Endothelial cell (in vitro differentiated cells): ENCODE data around the gene LRP5. TPM values are rescaled to one million over a fixed set of nuclear protein-coding genes. Genes with fewer than 3 reads are reported as not detected.

Experiments used
- DNase-seq: peaks from one replicate; pipeline ENCODE4 v3.0.0; 2021; ENCODE audit warnings: low spot score
- H3K27ac Mint-ChIP-seq: one replicate; pipeline ENCODE4 v1.8.0; 2021; ENCODE audit warnings: mixed read lengths, inconsistent platforms; ENCODE audit not compliant: unreplicated experiment
- H3K27me3 Mint-ChIP-seq: one replicate; pipeline ENCODE4 v1.8.0; 2021; ENCODE audit warnings: mild to moderate bottlenecking, moderate library complexity, mixed read lengths, inconsistent platforms; ENCODE audit not compliant: unreplicated experiment
- H3K36me3 Mint-ChIP-seq: one replicate; pipeline ENCODE4 v1.8.0; 2021; ENCODE audit warnings: mild to moderate bottlenecking, low read depth, mixed read lengths, inconsistent platforms; ENCODE audit not compliant: unreplicated experiment
- H3K4me1 Mint-ChIP-seq: one replicate; pipeline ENCODE4 v1.8.0; 2021; ENCODE audit warnings: mild to moderate bottlenecking, mixed read lengths, inconsistent platforms; ENCODE audit not compliant: unreplicated experiment
- H3K4me3 Mint-ChIP-seq: one replicate; pipeline ENCODE4 v1.8.0; 2021; ENCODE audit warnings: mild to moderate bottlenecking, mixed read lengths, inconsistent platforms; ENCODE audit not compliant: unreplicated experiment
- H3K9me3 Mint-ChIP-seq: one replicate; pipeline ENCODE4 v1.8.0; 2021; ENCODE audit warnings: mixed read lengths, inconsistent platforms; ENCODE audit not compliant: unreplicated experiment
- total RNA-seq: library from RNA; stranded (reverse); fragmentation: NEBNext Ultra II Directional; extraction: Animal tissue kit (Norgen Biotek cat#: 25700); gene quantifications from one replicate; pipeline ENCODE4 v1.2.1, GENCODE V29; 2021; ENCODE audit not compliant: unreplicated experiment
- TF ChIP-seq, protein P1 (sequence below): fragments of 200-600 bp; sonication (generic); IDR thresholded peaks from one replicate; pipeline ENCODE4 v1.5.0; 2021; ENCODE audit warnings: antibody characterized with exemption; ENCODE audit not compliant: unreplicated experiment

Gene LRP5
- total RNA-seq, 1 donor from 2014 or later, result 72.3 TPM

DNA sequence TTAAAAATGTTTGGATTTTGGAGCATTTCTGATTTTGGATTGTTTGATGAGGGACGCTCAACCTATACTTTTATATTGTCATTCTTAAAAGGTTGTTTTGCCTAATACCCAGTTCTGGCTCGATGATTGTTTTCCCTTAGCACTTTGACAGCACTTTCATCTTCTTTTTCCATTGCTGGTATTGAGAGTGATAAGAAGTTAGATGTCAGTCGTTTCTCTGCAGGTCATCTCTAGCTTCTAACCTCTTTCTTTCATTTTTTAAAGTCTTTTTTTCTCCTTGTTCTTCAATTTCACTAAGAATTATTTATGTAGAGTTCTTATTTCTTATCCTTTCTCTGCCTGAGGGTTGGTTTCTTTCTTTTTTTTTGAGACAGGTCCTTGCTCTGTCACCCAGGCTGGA is 167.0 kb downstream of the LRP5 start:
- Mint-ChIP-seq H3K9me3 (no peaks in the 10 kb centered on the region), H3K4me1 (no peaks in the 10 kb centered on the region), H3K27ac (no peak overlapping the region), H3K4me3 (no peak overlapping the region), H3K27me3 (peaks cover 3% of the 10 kb centered on the region), H3K36me3 (peaks cover 10% of the 10 kb centered on the region)
- no peak for DNase-seq
- TF ChIP-seq, protein P1, sequence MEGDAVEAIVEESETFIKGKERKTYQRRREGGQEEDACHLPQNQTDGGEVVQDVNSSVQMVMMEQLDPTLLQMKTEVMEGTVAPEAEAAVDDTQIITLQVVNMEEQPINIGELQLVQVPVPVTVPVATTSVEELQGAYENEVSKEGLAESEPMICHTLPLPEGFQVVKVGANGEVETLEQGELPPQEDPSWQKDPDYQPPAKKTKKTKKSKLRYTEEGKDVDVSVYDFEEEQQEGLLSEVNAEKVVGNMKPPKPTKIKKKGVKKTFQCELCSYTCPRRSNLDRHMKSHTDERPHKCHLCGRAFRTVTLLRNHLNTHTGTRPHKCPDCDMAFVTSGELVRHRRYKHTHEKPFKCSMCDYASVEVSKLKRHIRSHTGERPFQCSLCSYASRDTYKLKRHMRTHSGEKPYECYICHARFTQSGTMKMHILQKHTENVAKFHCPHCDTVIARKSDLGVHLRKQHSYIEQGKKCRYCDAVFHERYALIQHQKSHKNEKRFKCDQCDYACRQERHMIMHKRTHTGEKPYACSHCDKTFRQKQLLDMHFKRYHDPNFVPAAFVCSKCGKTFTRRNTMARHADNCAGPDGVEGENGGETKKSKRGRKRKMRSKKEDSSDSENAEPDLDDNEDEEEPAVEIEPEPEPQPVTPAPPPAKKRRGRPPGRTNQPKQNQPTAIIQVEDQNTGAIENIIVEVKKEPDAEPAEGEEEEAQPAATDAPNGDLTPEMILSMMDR, result no peak

DNA sequence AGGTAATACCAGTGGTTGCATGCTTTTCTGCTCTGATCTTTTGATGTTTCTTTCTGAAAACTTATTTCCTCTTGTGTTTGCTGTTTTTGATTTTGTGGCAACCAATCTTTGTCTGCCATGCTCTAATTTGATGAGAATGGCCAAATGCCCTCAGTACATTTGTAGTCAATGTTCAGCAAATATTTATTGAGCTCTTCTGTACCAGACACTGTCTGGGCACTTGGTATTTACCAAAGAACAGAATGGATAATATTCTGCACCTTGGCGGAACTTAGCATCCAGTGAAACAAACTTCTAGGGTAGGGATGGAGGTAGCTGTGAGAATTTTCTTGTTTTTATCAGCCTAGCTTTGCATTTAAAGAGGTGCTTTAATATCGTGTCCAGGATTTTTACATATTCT is 167.8 kb downstream of the LRP5 start:
- Mint-ChIP-seq H3K36me3 (peaks cover 9% of the 10 kb centered on the region), H3K27ac (no peak overlapping the region), H3K4me1 (no peaks in the 10 kb centered on the region), H3K27me3 (peaks cover 3% of the 10 kb centered on the region), H3K9me3 (no peaks in the 10 kb centered on the region), H3K4me3 (no peak overlapping the region)
- no peak for DNase-seq
- TF ChIP-seq, protein P1, result no peak

DNA sequence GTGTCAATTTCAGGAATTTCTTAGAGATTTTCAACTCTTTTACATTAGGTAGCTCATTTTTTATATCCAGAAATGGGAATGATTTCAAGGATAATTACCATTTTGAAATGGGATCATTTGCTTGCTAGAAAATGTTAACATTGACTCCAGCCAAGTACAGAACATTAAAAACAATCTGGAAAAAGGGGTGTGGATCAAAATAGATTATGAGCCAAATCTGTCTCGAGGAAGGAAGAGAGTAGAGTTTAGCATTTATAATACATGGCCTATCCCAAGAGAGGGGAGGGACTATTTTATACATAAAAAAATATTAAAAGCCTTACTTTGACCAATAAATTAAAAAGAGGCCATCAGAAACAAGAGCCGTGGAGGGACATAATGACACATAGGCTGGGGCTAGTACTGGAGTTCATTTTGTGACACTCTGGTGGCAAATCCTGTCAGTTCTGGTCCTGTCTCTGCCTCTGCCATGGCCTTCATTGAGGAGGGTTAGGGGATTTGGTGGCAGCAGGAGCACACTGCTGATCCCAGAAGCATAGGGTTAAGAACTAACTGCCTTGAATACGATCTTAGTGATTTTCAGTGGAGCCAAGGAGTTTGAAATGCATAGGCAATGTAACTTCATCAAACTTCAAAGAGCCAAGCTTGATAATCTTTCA is 168.6 kb downstream of the LRP5 start:
- Mint-ChIP-seq H3K27me3 (peaks cover 3% of the 10 kb centered on the region), H3K4me1 (no peaks in the 10 kb centered on the region), H3K4me3 (no peak overlapping the region), H3K36me3 (peaks cover 9% of the 10 kb centered on the region), H3K27ac (no peak overlapping the region), H3K9me3 (no peaks in the 10 kb centered on the region)
- DNase-seq, result no peak
- TF ChIP-seq, protein P1, result no peak

DNA sequence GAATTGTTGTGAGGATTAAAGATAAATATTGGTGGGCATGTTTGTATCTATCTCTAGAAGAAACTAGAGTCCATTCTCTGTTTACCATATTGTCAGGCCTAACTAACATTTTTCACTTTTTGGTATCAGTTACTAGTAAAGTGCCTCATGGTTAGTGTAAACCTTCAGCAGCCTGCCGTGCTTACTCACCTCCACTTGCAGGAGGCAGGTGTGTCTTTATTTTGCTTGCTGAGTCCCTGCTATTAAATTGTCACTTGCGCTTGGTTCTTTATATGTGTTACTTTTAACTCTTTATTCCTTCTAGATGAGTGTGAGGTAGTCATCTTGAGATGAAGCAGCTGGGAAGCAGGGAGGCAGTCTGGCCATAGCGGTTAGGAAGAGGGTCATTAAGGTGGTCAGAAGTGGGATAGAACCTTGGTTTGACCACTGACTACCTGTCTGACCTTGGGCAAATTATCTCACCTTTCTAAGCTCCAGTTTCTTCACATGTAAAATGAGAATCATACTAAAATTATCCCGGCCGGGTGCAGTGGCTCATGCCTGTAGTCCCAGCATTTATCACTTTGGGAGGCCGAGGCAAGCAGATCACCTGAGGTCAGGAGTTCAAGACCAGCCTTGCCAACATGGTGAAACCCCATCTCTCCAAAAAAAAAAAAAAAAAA is 169.3 kb downstream of the LRP5 start:
- TF ChIP-seq, protein P1, result no peak
- H3K27me3 Mint-ChIP-seq, result peaks cover 3% of the 10 kb centered on the region
- H3K9me3 Mint-ChIP-seq, result no peaks in the 10 kb centered on the region
- H3K4me3 Mint-ChIP-seq, result no peak overlapping the region
- H3K4me1 Mint-ChIP-seq, result peaks cover 2% of the 10 kb centered on the region
- peaks cover 9% of the 10 kb centered on the region for H3K36me3 Mint-ChIP-seq
- no peak for DNase-seq
- H3K27ac Mint-ChIP-seq, result no peak overlapping the region

DNA sequence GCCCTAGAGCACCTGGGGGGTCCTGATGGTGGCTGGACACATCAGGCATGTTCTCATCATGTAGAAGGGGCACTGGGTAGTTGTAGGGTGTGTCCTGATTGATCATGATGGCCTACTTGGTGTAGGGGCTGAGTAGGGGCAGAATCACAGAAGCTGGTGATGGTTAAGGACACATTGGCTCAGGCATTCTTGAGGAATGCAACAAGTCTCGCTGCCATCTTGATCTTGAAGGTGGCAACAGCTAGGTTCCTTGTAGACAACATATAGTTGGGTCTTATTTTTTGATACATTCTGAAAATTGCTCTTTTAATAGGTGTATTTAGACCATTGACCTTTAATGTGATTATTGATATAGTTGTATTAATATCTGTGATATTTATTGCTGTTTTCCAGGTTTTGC is 176.2 kb downstream of the LRP5 start:
- Mint-ChIP-seq H3K27me3 (no peaks in the 10 kb centered on the region), H3K36me3 (no peaks in the 10 kb centered on the region), H3K4me3 (no peak overlapping the region), H3K4me1 (peaks cover 21% of the 10 kb centered on the region), H3K27ac (no peak overlapping the region), H3K9me3 (no peaks in the 10 kb centered on the region)
- TF ChIP-seq, protein P1, result no peak
- no peak for DNase-seq
